TTC549 (cell line): ENCODE results near the gene TBCK.
"Not testable (repeated sequence)": the region's sequence is repeated elsewhere in the genome, so short reads cannot be mapped to it uniquely, and the experiment has no call there.

Experiments used
- FAIRE-seq: peaks from 2 replicates; lab custom pipeline; 2012; peaks lifted over from hg19 to GRCh38; lab: Jason Lieb, UNC

Gene TBCK

GRCh38 chr4:106315968-106316772, at the start of gene TBCK, which contains the start of gene AIMP1:
Gene TBCK, minus strand, starts transcription at chr4:106316209. Its CDS starts 7,249 bp downstream, at chr4:106308960.
Gene AIMP1, plus strand, starts transcription at chr4:106316550. Its CDS starts 8,460 bp downstream, at chr4:106325010.
- no peak for FAIRE-seq

GRCh38 chr4:106365613-106366012, 49.6 kb upstream of the TBCK start:
- no peak for FAIRE-seq

GRCh38 chr4:106364282-106364681, 48.3 kb upstream of the TBCK start:
- FAIRE-seq: no peak

GRCh38 chr4:106362086-106362825, 46.2 kb upstream of the TBCK start:
- no peak for FAIRE-seq

- FAIRE-seq: no peak
These were observed 42.9 kb upstream of the TBCK start for GRCh38 chr4:106358899-106359298.

GRCh38 chr4:106355193-106355592, 39.2 kb upstream of the TBCK start:
- FAIRE-seq: no peak

- no peak for FAIRE-seq
These were observed 37.8 kb upstream of the TBCK start for GRCh38 chr4:106353786-106354185.

GRCh38 chr4:106351016-106351415, 35.0 kb upstream of the TBCK start:
- FAIRE-seq: no peak

GRCh38 chr4:106347167-106347566, 31.2 kb upstream of the TBCK start:
- FAIRE-seq: no peak

- no peak for FAIRE-seq
These were observed 28.6 kb upstream of the TBCK start for GRCh38 chr4:106344647-106344970.

GRCh38 chr4:106343865-106344646, 28.0 kb upstream of the TBCK start:
- FAIRE-seq: no peak

- FAIRE-seq: no peak
These were observed 24.8 kb upstream of the TBCK start for GRCh38 chr4:106340774-106341173.

GRCh38 chr4:106339431-106339830, 23.4 kb upstream of the TBCK start:
- FAIRE-seq: no peak

GRCh38 chr4:106338671-106339070, 22.7 kb upstream of the TBCK start:
- no peak for FAIRE-seq

- no peak for FAIRE-seq
These were observed 21.9 kb upstream of the TBCK start for GRCh38 chr4:106337916-106338315.

- no peak for FAIRE-seq
These were observed 20.6 kb upstream of the TBCK start for GRCh38 chr4:106336618-106337017.

- FAIRE-seq: no peak
These were observed 18.9 kb upstream of the TBCK start for GRCh38 chr4:106334741-106335470.

- no peak for FAIRE-seq
These were observed 17.2 kb upstream of the TBCK start for GRCh38 chr4:106333186-106333585.

- FAIRE-seq: peak; percentile 89
These were observed 13.1 kb upstream of the TBCK start for GRCh38 chr4:106329041-106329618.

- FAIRE-seq: no peak
These were observed 9.8 kb upstream of the TBCK start for GRCh38 chr4:106325800-106326199.

- peak; percentile 7 for FAIRE-seq
These were observed 7.1 kb upstream of the TBCK start for GRCh38 chr4:106323119-106323518.

GRCh38 chr4:106321814-106322213, 5.8 kb upstream of the TBCK start:
- FAIRE-seq: not testable (repeated sequence)
